Mucosa of descending colon (tissue), 3 donors: ENCODE data around the gene NEURL4. TPM values are rescaled to one million over a fixed set of nuclear protein-coding genes. Genes with fewer than 3 reads are reported as not detected.

Experiments
- ATAC-seq: fragments of 200-7000 bp; cut with Tn5 transposase; one replicate; pipeline ENCODE4 v1.9.1; 2020; ENCODE audit warnings: mild to moderate bottlenecking, moderate library complexity
- DNase-seq, 3 donors: peaks; one replicate each; pipeline ENCODE4 v3.0.0-alpha.2; 2020
- H3K36me3 ChIP-seq: fragments of 200-600 bp; one replicate; pipeline ENCODE4 v1.8.0; 2021; ENCODE audit warnings: low read depth, mild to moderate bottlenecking
- H3K4me1 ChIP-seq: fragments of 200-600 bp; one replicate; pipeline ENCODE4 v1.8.0; 2021; ENCODE audit warnings: low read depth, mild to moderate bottlenecking
- H3K4me3 ChIP-seq: fragments of 200-600 bp; one replicate; pipeline ENCODE4 v1.8.0; 2021; ENCODE audit warnings: mild to moderate bottlenecking
- H3K9me3 ChIP-seq: fragments of 200-600 bp; one replicate; pipeline ENCODE4 v1.8.0; 2021; ENCODE audit warnings: mild to moderate bottlenecking
- CTCF ChIP-seq: fragments of 200-600 bp; IDR thresholded peaks from one replicate; pipeline ENCODE4 v1.8.0; 2022; ENCODE audit warnings: antibody characterized with exemption, mild to moderate bottlenecking
- intact Hi-C, 2 donors: fragments of 100-400 bp; cut with DNase I in 1 of 2; cut with micrococcal nuclease in 1 of 2; formaldehyde crosslinking; loops; one replicate each; pipeline versions ENCODE4 v1.11.0 to v1.11.1; 2022; cut with DNase I, micrococcal nuclease
- total RNA-seq, 3 donors: library from RNA; stranded (reverse); fragmentation: NEBNext Ultra II Directional in 2 of 3; extraction: Animal tissue kit (Norgen Biotek cat#: 25700) in 2 of 3; gene quantifications; one replicate each; pipeline versions ENCODE4 v1.2.1 to v1.2.4, GENCODE V29; 2021 to 2023
- donor health status: DM: no; HTN: no; CAD: no; lungs with moderate emphysema.
- donor health status: DM: no; HTN: no; CAD: no.
- donor health status: DM: no; HTN: yes; CAD: no.

NEURL4 gene
- total RNA-seq, 3 donors from 2014 or later: 39.0 to 59.1 (median 44.9) TPM

- no peaks in the 10 kb centered on the region for H3K9me3 ChIP-seq
- no peak for DNase-seq
- H3K4me3 ChIP-seq: peak overlapping the region; percentile 81
- peaks cover 27% of the 10 kb centered on the region for H3K4me1 ChIP-seq
- no peak for ATAC-seq
- intact Hi-C loops: no loop called here
- TF ChIP-seq CTCF: no peak
- peaks cover 8% of the 10 kb centered on the region for H3K36me3 ChIP-seq
Measured at GRCh38 chr17:7313890-7314718, 15.0 kb downstream of the NEURL4 start.

- Histone ChIP-seq H3K4me1 (peaks cover 29% of the 10 kb centered on the region), H3K9me3 (no peaks in the 10 kb centered on the region), H3K36me3 (peaks cover 8% of the 10 kb centered on the region), H3K4me3 (no peak overlapping the region)
- intact Hi-C loops: no loop called here
- DNase-seq: no peak
- ATAC-seq: no peak
- TF ChIP-seq CTCF: no peak
Measured at GRCh38 chr17:7313088-7313889, 15.8 kb downstream of the NEURL4 start.

GRCh38 chr17:7312432-7313087 lies 16.6 kb downstream of the NEURL4 start:
- no peak for ATAC-seq
- Histone ChIP-seq H3K4me3 (no peak overlapping the region), H3K36me3 (peaks cover 8% of the 10 kb centered on the region), H3K9me3 (no peaks in the 10 kb centered on the region), H3K4me1 (peaks cover 29% of the 10 kb centered on the region)
- no peak for TF ChIP-seq CTCF
- peak in 1 of 3 donors; percentile 44 for DNase-seq
- intact Hi-C loops: no loop called here

GRCh38 chr17:7311110-7311705 lies 17.9 kb downstream of the NEURL4 start:
- H3K36me3 ChIP-seq: peaks cover 14% of the 10 kb centered on the region
- intact Hi-C loops: no loop called here
- ATAC-seq (no peak), DNase-seq (no peak)
- TF ChIP-seq CTCF: no peak
- peaks cover 29% of the 10 kb centered on the region for H3K4me1 ChIP-seq
- no peak overlapping the region for H3K4me3 ChIP-seq
- H3K9me3 ChIP-seq: no peaks in the 10 kb centered on the region

- Histone ChIP-seq H3K4me1 (peaks cover 29% of the 10 kb centered on the region), H3K36me3 (peaks cover 14% of the 10 kb centered on the region), H3K4me3 (no peak overlapping the region), H3K9me3 (no peaks in the 10 kb centered on the region)
- no peak for TF ChIP-seq CTCF
- DNase-seq (no peak), ATAC-seq (no peak)
- intact Hi-C loops: no loop called here
Measured at GRCh38 chr17:7309628-7310027, 19.5 kb downstream of the NEURL4 start.
